IMR-90 (cell line): ENCODE results near the gene GALNT17. TPM values are rescaled to one million over a fixed set of nuclear protein-coding genes. Genes with fewer than 3 reads are reported as not detected.
"Not testable (repeated sequence)": the region's sequence is repeated elsewhere in the genome, so short reads cannot be mapped to it uniquely, and the experiment has no call there.

Experiments used
- ATAC-seq: fragments of 200-7000 bp; cut with Tn5 transposase; 2 replicates; pipeline ENCODE4 v1.9.1; 2020; ENCODE audit warnings: low read depth, mild to moderate bottlenecking, moderate library complexity
- BruUV-seq: library from RNA; stranded (reverse); fragments of 400-500 nt; replicated peaks from 2 replicates; lab custom pipeline; 2021; lab: Mats Ljungman, UMichigan
- CTCF ChIA-PET: fragments of 300-600 bp; formaldehyde crosslinking; extraction: SDS; loops from one replicate; lab custom pipeline; 2021; ENCODE audit warnings: antibody characterized with exemption; lab: Yijun Ruan, JAX
- POLR2A ChIA-PET: fragments of 300-600 bp; sonication (Branson Sonifier 250); formaldehyde crosslinking; loops from one replicate; lab custom pipeline; 2022; ENCODE audit warnings: antibody characterized with exemption; ENCODE audit not compliant: unreplicated experiment; lab: Charles Lee
- DNase-seq: peaks from one replicate; pipeline ENCODE4 v3.0.0; 2013
- H2AFZ ChIP-seq: replicated peaks from 2 replicates; pipeline ENCODE3; 2013; ENCODE audit warnings: low read length, mild to moderate bottlenecking; ENCODE audit not compliant: poor library complexity
- H2AK5ac ChIP-seq: 2 replicates; pipeline ENCODE4 v1.6.1; 2013; ENCODE audit warnings: low read depth, low read length, inconsistent platforms
- H2AK9ac ChIP-seq: replicated peaks from 2 replicates; pipeline ENCODE3; 2013; ENCODE audit warnings: mild to moderate bottlenecking, low read depth, low read length, moderate library complexity; ENCODE audit not compliant: poor library complexity
- H2BK120ac ChIP-seq: 2 replicates; pipeline ENCODE4 v1.6.1; 2013; ENCODE audit warnings: low read depth, low read length, inconsistent platforms
- H2BK15ac ChIP-seq: 3 replicates; pipeline ENCODE4 v1.6.1; 2013; ENCODE audit warnings: low read depth, low read length, inconsistent platforms
- H2BK20ac ChIP-seq: 2 replicates; pipeline ENCODE4 v1.6.1; 2013; ENCODE audit warnings: low read depth, mild to moderate bottlenecking, inconsistent platforms, low read length, moderate library complexity
- H2BK5ac ChIP-seq: 2 replicates; pipeline ENCODE4 v1.6.1; 2013; ENCODE audit warnings: mild to moderate bottlenecking, low read depth, low read length, inconsistent platforms; ENCODE audit not compliant: poor library complexity, severe bottlenecking
- H3K14ac ChIP-seq: replicated peaks from 2 replicates; pipeline ENCODE4 v1.6.1; 2013; ENCODE audit warnings: low read depth, low read length, inconsistent platforms
- H3K18ac ChIP-seq: 2 replicates; pipeline ENCODE4 v1.6.1; 2013; ENCODE audit warnings: low read depth, low read length, control low read depth
- H3K23ac ChIP-seq: 2 replicates; pipeline ENCODE4 v1.6.1; 2013; ENCODE audit warnings: low read depth, low read length, inconsistent platforms
- H3K27ac ChIP-seq: 2 replicates; pipeline ENCODE4 v1.5.1; 2013; ENCODE audit warnings: mild to moderate bottlenecking, control low read depth, low read length; ENCODE audit not compliant: insufficient read depth
- H3K27me3 ChIP-seq: 2 replicates; pipeline ENCODE4 v1.6.1; 2013; ENCODE audit warnings: low read length; ENCODE audit not compliant: control insufficient read depth, insufficient read depth
- H3K36me3 ChIP-seq: 2 replicates; pipeline ENCODE4 v1.6.1; 2013; ENCODE audit warnings: low read length, mixed read lengths; ENCODE audit not compliant: control insufficient read depth, insufficient read depth
- H3K4ac ChIP-seq: 2 replicates; pipeline ENCODE4 v1.6.1; 2013; ENCODE audit warnings: low read depth, low read length, inconsistent platforms
- H3K4me1 ChIP-seq: 2 replicates; pipeline ENCODE4 v1.6.1; 2013; ENCODE audit warnings: low read length, mixed read lengths; ENCODE audit not compliant: control insufficient read depth, insufficient read depth
- H3K4me2 ChIP-seq: 2 replicates; pipeline ENCODE4 v1.6.1; 2013; ENCODE audit warnings: low read depth, mild to moderate bottlenecking, control low read depth, low read length, moderate library complexity
- H3K4me3 ChIP-seq: 2 replicates; pipeline ENCODE4 v1.5.1; 2013; ENCODE audit warnings: low read depth, mild to moderate bottlenecking, control low read depth, low read length, moderate library complexity; ENCODE audit not compliant: insufficient read depth
- H3K56ac ChIP-seq: 2 replicates; pipeline ENCODE4 v1.6.1; 2013; ENCODE audit warnings: low read length, inconsistent platforms; ENCODE audit not compliant: insufficient read depth; ENCODE audit errors: extremely low read depth
- H3K79me1 ChIP-seq, 2 experiments: 2 replicates each; pipeline ENCODE4 v1.6.1; 2013; ENCODE audit warnings: low read length in 2 of 2, inconsistent platforms in 1 of 2, low read depth in 1 of 2
- H3K9ac ChIP-seq: 2 replicates; pipeline ENCODE4 v1.6.1; 2013; ENCODE audit warnings: low read depth, low read length, control low read depth
- H3K9me1 ChIP-seq: 2 replicates; pipeline ENCODE4 v1.6.1; 2013; ENCODE audit warnings: low read length, inconsistent platforms; ENCODE audit not compliant: insufficient read depth
- H3K9me3 ChIP-seq: 2 replicates; pipeline ENCODE4 v1.6.1; 2013; ENCODE audit warnings: low read length; ENCODE audit not compliant: control insufficient read depth, insufficient read depth
- H4K20me1 ChIP-seq: 2 replicates; pipeline ENCODE4 v1.6.1; 2013; ENCODE audit warnings: low read length, inconsistent platforms; ENCODE audit not compliant: insufficient read depth
- H4K5ac ChIP-seq: 2 replicates; pipeline ENCODE4 v1.6.1; 2013; ENCODE audit warnings: mild to moderate bottlenecking, low read depth, low read length, control low read depth
- H4K8ac ChIP-seq, 2 experiments: 2 replicates each; pipeline ENCODE4 v1.6.1; 2013; ENCODE audit warnings: low read depth in 2 of 2, low read length in 2 of 2, control low read depth in 1 of 2, inconsistent platforms in 1 of 2
- H4K91ac ChIP-seq: 2 replicates; pipeline ENCODE4 v1.6.1; 2013; ENCODE audit warnings: low read depth, low read length, inconsistent platforms; ENCODE audit not compliant: insufficient read depth
- BHLHE40 ChIP-seq: fragments of 150-350 bp; IDR thresholded peaks from 2 replicates; pipeline ENCODE4 v1.6.1; 2016; ENCODE audit warnings: mild to moderate bottlenecking, low read depth, low read length
- CEBPB ChIP-seq: IDR thresholded peaks from 2 replicates; pipeline ENCODE4 v1.6.1; 2012; ENCODE audit warnings: low read depth, low read length, improper control_type of control experiment
- CHD1 ChIP-seq: IDR thresholded peaks from 2 replicates; pipeline ENCODE4 v1.6.1; 2012; ENCODE audit warnings: low read depth, low read length, improper control_type of control experiment
- FOS ChIP-seq: fragments of 150-350 bp; IDR thresholded peaks from 2 replicates; pipeline ENCODE4 v1.6.1; 2016; ENCODE audit warnings: low read depth, low read length
- MAZ ChIP-seq: IDR thresholded peaks from 2 replicates; pipeline ENCODE4 v1.6.1; 2012; ENCODE audit warnings: low read depth, mild to moderate bottlenecking, low read length, improper control_type of control experiment, moderate library complexity, borderline replicate concordance
- MXI1 ChIP-seq: IDR thresholded peaks from 2 replicates; pipeline ENCODE4 v1.6.1; 2012; ENCODE audit warnings: low read depth, mild to moderate bottlenecking, low read length, moderate library complexity, borderline replicate concordance
- POLR2A ChIP-seq: IDR thresholded peaks from 2 replicates; pipeline ENCODE4 v1.6.1; 2012; ENCODE audit warnings: mild to moderate bottlenecking, low read depth, low read length
- RAD21 ChIP-seq: IDR thresholded peaks from 2 replicates; pipeline ENCODE4 v1.6.1; 2012; ENCODE audit warnings: low read length, improper control_type of control experiment
- WGBS, 2 experiments: methylation state at CpG; one replicate each; pipeline versions ENCODE4 v1.1.5 to v1.1.7; 2013; ENCODE audit warnings: missing lambda C conversion rate in 2 of 2; ENCODE audit not compliant: insufficient read length in 1 of 2; ENCODE audit errors: extremely low coverage in 2 of 2; 5-methylcytosine and 5-hydroxymethylcytosine counted together
- dilution Hi-C: fragments of 300-500 bp; cut with HindIII; formaldehyde crosslinking; loops from one replicate; pipeline ENCODE4 v1.14.3; 2018; ENCODE audit warnings: low sequenced_read_pairs; ENCODE audit not compliant: unreplicated experiment
- in situ Hi-C: fragments of 300-500 bp; cut with MboI; formaldehyde crosslinking; loops from 3 replicates; pipeline ENCODE4 v1.14.3; 2019; ENCODE audit warnings: low sequenced_read_pairs, inconsistent platforms, mixed read lengths
- intact Hi-C: fragments of 100-400 bp; cut with micrococcal nuclease; formaldehyde crosslinking; loops from 2 replicates; pipeline ENCODE4 v1.10.0; 2022
- polyA plus RNA-seq, 3 experiments: library from polyadenylated mRNA; depleted of rRNA; stranded (reverse); fragments of >200 nt; gene quantifications; 2 replicates each; pipeline ENCODE4 v1.2.3, GENCODE V29; 2012; ENCODE audit warnings: low replicate concordance in 1 of 3
- total RNA-seq: library from RNA; depleted of rRNA; stranded (reverse); fragments of >200 nt; gene quantifications from 2 replicates; pipeline ENCODE4 v1.2.3, GENCODE V29; 2012
- TF ChIP-seq, protein P1 (sequence below): fragments of 150-350 bp; IDR thresholded peaks from 2 replicates; pipeline ENCODE4 v1.6.1; 2016; ENCODE audit warnings: low read depth, mild to moderate bottlenecking, low read length, moderate library complexity, borderline replicate concordance

GALNT17 gene
- total and polyA plus RNA-seq, 2 of the 4 experiments (the other 2 are of a cell fraction) = not detected

GRCh38 chr7:71261066-71261465 lies 129.1 kb downstream of the GALNT17 start:
- Histone ChIP-seq H2BK20ac (no peak overlapping the region), H4K8ac (no peak overlapping the region), H3K9ac (no peak overlapping the region), H3K27ac (no peak overlapping the region), H3K4me2 (no peak overlapping the region), H2AK9ac (no peak overlapping the region), H4K20me1 (no peaks in the 10 kb centered on the region), H2BK120ac (no peak overlapping the region), H3K27me3 (no peaks in the 10 kb centered on the region), H4K91ac (no peak overlapping the region), H4K5ac (no peak overlapping the region), H3K79me1 (no peaks in the 10 kb centered on the region), H3K18ac (no peak overlapping the region), H3K4me3 (no peak overlapping the region), H3K9me1 (no peaks in the 10 kb centered on the region), H2BK5ac (no peak overlapping the region), H3K4me1 (no peaks in the 10 kb centered on the region), H3K23ac (no peak overlapping the region), H3K36me3 (no peaks in the 10 kb centered on the region), H3K14ac (no peak overlapping the region), H2BK15ac (no peak overlapping the region), H3K56ac (no peak overlapping the region), H3K4ac (no peak overlapping the region), H2AFZ (no peak overlapping the region), H3K9me3 (peaks cover 25% of the 10 kb centered on the region), H2AK5ac (no peak overlapping the region)
- dilution Hi-C loops (no loop called here), in situ Hi-C loops (no loop called here), intact Hi-C loops (no loop called here)
- CTCF ChIA-PET = no interaction called here
- DNase-seq (no peak), ATAC-seq (no peak)
- no CpG with 5 or more reads among the region's 7 CpGs for WGBS, 2 experiments
- TF ChIP-seq CEBPB = no peak
- TF ChIP-seq, protein P1, sequence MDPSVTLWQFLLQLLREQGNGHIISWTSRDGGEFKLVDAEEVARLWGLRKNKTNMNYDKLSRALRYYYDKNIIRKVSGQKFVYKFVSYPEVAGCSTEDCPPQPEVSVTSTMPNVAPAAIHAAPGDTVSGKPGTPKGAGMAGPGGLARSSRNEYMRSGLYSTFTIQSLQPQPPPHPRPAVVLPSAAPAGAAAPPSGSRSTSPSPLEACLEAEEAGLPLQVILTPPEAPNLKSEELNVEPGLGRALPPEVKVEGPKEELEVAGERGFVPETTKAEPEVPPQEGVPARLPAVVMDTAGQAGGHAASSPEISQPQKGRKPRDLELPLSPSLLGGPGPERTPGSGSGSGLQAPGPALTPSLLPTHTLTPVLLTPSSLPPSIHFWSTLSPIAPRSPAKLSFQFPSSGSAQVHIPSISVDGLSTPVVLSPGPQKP = no peak
- no peak for TF ChIP-seq BHLHE40
- no peak for TF ChIP-seq POLR2A
- no peak for TF ChIP-seq RAD21
- TF ChIP-seq MXI1 = no peak
- TF ChIP-seq CHD1 = no peak
- no peak for TF ChIP-seq FOS
- TF ChIP-seq MAZ = no peak
- POLR2A ChIA-PET = no interaction called here
- BruUV-seq = no TSS peak

DNA sequence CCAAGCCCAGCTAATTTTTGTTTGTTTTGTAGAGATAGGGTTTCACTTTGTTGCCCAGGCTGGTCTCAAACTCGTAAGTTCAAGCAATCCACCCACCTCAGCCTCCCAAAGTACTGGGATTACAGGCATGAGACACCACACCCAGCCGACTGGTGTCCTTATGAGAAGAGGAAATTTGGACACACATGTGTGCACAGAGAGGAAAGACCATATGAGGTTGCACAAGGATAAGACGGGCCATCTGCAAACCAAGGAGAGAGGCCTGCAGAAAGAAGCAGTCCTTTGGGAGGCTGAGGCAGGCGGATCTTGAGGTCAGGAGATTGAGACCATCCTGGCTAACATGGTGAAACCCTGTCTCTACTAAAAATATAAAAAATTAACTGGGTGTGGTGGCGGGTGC lies 130.9 kb downstream of the GALNT17 start:
- H2AK9ac ChIP-seq, H3K4ac ChIP-seq, H3K4me1 ChIP-seq, H3K27me3 ChIP-seq, H3K4me3 ChIP-seq, H2BK20ac ChIP-seq, H3K56ac ChIP-seq, ATAC-seq, H2AFZ ChIP-seq, H3K79me1 ChIP-seq, H2BK15ac ChIP-seq, intact Hi-C loops, H3K4me2 ChIP-seq, H4K20me1 ChIP-seq, DNase-seq, H2AK5ac ChIP-seq, H3K27ac ChIP-seq, H2BK120ac ChIP-seq, H3K23ac ChIP-seq, H4K8ac ChIP-seq, H3K18ac ChIP-seq, H4K5ac ChIP-seq, CTCF ChIA-PET, in situ Hi-C loops, dilution Hi-C loops, H3K9me1 ChIP-seq, BruUV-seq, H3K14ac ChIP-seq, H2BK5ac ChIP-seq, POLR2A ChIA-PET, H4K91ac ChIP-seq, H3K9ac ChIP-seq, H3K36me3 ChIP-seq: not testable (repeated sequence)
- peaks cover 25% of the 10 kb centered on the region for H3K9me3 ChIP-seq
- WGBS, 2 experiments = no CpG with 5 or more reads among the region's 5 CpGs
